ENCODE measurements around the gene GRAMD1B. TPM values are rescaled to one million over a fixed set of nuclear protein-coding genes. Genes with fewer than 3 reads are reported as not detected.

GRAMD1B gene
- total and polyA plus RNA-seq, 4 donors: 0.29 to 2.6 (median 1.3) TPM

DNA sequence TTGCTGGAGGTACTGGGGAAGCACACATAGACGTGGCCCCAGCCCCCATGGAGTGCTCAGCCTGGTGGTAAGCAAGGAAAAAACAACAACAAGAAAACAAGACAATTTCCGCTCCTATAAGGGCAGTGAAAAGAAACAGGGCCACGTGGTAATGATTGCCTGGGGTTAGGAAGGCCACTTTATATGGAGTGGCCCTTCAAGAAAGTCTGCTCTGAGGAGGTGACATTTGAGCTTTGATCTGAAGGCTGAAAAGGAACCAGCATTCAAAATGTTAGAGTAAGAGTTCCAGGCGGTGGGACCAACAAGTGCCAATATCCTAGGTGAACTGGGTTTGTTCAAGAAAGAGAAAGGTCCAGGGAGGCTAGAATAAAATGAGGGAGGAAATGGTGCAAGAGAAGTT, 136.8 kb downstream of the GRAMD1B start:
- Histone ChIP-seq H3K27ac (ENCODE audit: low read depth in 1 of 2, low read length in 2 of 2) (no peak overlapping the region), H3K27me3 (ENCODE audit: control insufficient read depth in 4 of 4, insufficient read depth in 4 of 4, low read length in 3 of 4) (no peaks in the 10 kb centered on the region), H3K4me1 (ENCODE audit: control insufficient read depth in 4 of 4, insufficient read depth in 4 of 4, low read length in 3 of 4) (peaks cover 0 to 5% (median 1%) of the 10 kb centered on the region in 4 donors), H3K36me3 (ENCODE audit: control insufficient read depth in 4 of 4, insufficient read depth in 3 of 4, low read depth in 1 of 4, low read length in 3 of 4) (no peaks in the 10 kb centered on the region), H3K9me3 (ENCODE audit: control insufficient read depth in 4 of 4, low read length in 3 of 4) (no peaks in the 10 kb centered on the region), H3K9ac (ENCODE audit: low read depth in 1 of 2, low read length in 2 of 2) (no peak overlapping the region), H3K4me3 (ENCODE audit: low read depth in 1 of 3, low read length in 3 of 3) (no peak overlapping the region)
- no peak for TF ChIP-seq SP1 (IDR thresholded peaks at IDR 0.05)
- TF ChIP-seq YY1 (IDR thresholded peaks at IDR 0.05): no peak
- no peak for TF ChIP-seq FOXA2 (IDR thresholded peaks at IDR 0.05)
- TF ChIP-seq GABPA (IDR thresholded peaks at IDR 0.05 in 1 of 2, conservative IDR thresholded peaks at IDR 0.05 in 1 of 2): no peak
- no peak for TF ChIP-seq EGR1 (IDR thresholded peaks at IDR 0.05; ENCODE audit: low read depth in 2 of 2)
- no peak for TF ChIP-seq RXRA (IDR thresholded peaks at IDR 0.05)
- no peak for TF ChIP-seq HNF4G (IDR thresholded peaks at IDR 0.05)
- TF ChIP-seq NR2F2 (IDR thresholded peaks at IDR 0.05): no peak
- TF ChIP-seq RAD21 (IDR thresholded peaks at IDR 0.05): no peak
- TF ChIP-seq ZBTB33 (IDR thresholded peaks at IDR 0.05): no peak
- no peak for TF ChIP-seq REST (IDR thresholded peaks at IDR 0.05)
- TF ChIP-seq, protein P1, sequence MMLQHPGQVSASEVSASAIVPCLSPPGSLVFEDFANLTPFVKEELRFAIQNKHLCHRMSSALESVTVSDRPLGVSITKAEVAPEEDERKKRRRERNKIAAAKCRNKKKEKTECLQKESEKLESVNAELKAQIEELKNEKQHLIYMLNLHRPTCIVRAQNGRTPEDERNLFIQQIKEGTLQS (IDR thresholded peaks at IDR 0.05): no peak
- no peak for TF ChIP-seq HNF4A (conservative IDR thresholded peaks at IDR 0.05)
- TF ChIP-seq, protein P2, sequence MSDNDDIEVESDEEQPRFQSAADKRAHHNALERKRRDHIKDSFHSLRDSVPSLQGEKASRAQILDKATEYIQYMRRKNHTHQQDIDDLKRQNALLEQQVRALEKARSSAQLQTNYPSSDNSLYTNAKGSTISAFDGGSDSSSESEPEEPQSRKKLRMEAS (IDR thresholded peaks at IDR 0.05): no peak
- no peak for TF ChIP-seq TAF1 (conservative IDR thresholded peaks at IDR 0.05)
- TF ChIP-seq FOXA1 (IDR thresholded peaks at IDR 0.05): no peak
- TF ChIP-seq, protein P3, sequence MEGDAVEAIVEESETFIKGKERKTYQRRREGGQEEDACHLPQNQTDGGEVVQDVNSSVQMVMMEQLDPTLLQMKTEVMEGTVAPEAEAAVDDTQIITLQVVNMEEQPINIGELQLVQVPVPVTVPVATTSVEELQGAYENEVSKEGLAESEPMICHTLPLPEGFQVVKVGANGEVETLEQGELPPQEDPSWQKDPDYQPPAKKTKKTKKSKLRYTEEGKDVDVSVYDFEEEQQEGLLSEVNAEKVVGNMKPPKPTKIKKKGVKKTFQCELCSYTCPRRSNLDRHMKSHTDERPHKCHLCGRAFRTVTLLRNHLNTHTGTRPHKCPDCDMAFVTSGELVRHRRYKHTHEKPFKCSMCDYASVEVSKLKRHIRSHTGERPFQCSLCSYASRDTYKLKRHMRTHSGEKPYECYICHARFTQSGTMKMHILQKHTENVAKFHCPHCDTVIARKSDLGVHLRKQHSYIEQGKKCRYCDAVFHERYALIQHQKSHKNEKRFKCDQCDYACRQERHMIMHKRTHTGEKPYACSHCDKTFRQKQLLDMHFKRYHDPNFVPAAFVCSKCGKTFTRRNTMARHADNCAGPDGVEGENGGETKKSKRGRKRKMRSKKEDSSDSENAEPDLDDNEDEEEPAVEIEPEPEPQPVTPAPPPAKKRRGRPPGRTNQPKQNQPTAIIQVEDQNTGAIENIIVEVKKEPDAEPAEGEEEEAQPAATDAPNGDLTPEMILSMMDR (IDR thresholded peaks at IDR 0.05; ENCODE audit: low read depth, low read length, missing input control): no peak
- no peak for TF ChIP-seq JUND (IDR thresholded peaks at IDR 0.05)
- 84% methylated on average over 4 of the region's 4 CpGs for WGBS
- no peak for DNase-seq (ENCODE audit: low spot score)

Data from liver (tissue), 9 donors.